A549 (cell line): ENCODE measurements around the gene ZNF431.

Source experiments
- CBX2 ChIP-seq: fragments of 200-600 bp; sonication (generic); IDR thresholded peaks from 2 replicates; pipeline ENCODE4 v1.6.1; 2016; ENCODE audit warnings: low read depth, mild to moderate bottlenecking, borderline replicate concordance
- CHD4 ChIP-seq: fragments of 200-600 bp; sonication (generic); IDR thresholded peaks from 2 replicates; pipeline ENCODE4 v1.6.1; 2016; ENCODE audit warnings: antibody characterized with exemption, mild to moderate bottlenecking, borderline replicate concordance
- POLR2A ChIP-seq: IDR thresholded peaks from 2 replicates; pipeline ENCODE4 v1.6.1; 2012; ENCODE audit warnings: mild to moderate bottlenecking, low read length
- RFX5 ChIP-seq: fragments of 450-650 bp; IDR thresholded peaks from 2 replicates; pipeline ENCODE4 v1.7.1; 2014; ENCODE audit warnings: antibody characterized with exemption, mild to moderate bottlenecking, moderate library complexity
- SMC3 ChIP-seq: fragments of >200 bp; sonication (Bioruptor Twin); formaldehyde crosslinking; IDR thresholded peaks from 3 replicates; pipeline ENCODE4 v1.6.1; 2018; ENCODE audit warnings: inconsistent platforms
- SREBF2 ChIP-seq: fragments of 450-650 bp; IDR thresholded peaks from 2 replicates; pipeline ENCODE4 v1.6.1; 2014; ENCODE audit warnings: mild to moderate bottlenecking, moderate library complexity
- TF ChIP-seq, protein P1 (sequence below): fragments of 200-600 bp; sonication (generic); IDR thresholded peaks from 2 replicates; pipeline ENCODE4 v1.6.1; 2016; ENCODE audit warnings: antibody characterized with exemption, mild to moderate bottlenecking, moderate library complexity
- TF ChIP-seq, protein P2 (sequence below): fragments of >200 bp; sonication (Bioruptor Twin); formaldehyde crosslinking; IDR thresholded peaks from 3 replicates; pipeline ENCODE4 v1.5.1; 2016
- TF ChIP-seq, protein P3 (sequence below): IDR thresholded peaks from 2 replicates; pipeline ENCODE4 v1.6.1; 2012
- TF ChIP-seq, protein P4 (sequence below): fragments of >200 bp; sonication (Bioruptor Twin); formaldehyde crosslinking; IDR thresholded peaks from 3 replicates; pipeline ENCODE4 v1.6.1; 2016

DNA sequence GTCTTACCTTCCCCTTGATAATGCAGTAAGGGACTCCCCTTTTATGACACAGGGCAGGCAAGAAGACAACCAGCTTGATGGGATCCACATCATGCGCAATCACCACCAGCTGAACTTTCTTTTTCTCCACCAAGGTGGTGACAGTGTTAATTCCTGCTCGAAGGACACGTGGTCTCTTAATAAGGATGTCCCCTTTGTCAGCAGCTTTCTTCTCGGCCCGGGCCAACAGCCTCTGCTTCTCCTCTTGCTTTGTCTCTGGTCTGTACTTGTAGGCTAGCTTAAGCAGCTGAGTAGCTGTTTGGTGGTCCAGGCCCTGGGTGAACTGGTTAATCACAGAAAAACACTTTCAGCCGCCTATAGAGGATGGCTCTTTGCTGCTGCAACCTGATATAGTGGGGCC is 8.0 kb downstream of the ZNF431 start:
- no peak for TF ChIP-seq CHD4
- TF ChIP-seq SMC3, result no peak
- TF ChIP-seq POLR2A, result no peak
- TF ChIP-seq, protein P1, sequence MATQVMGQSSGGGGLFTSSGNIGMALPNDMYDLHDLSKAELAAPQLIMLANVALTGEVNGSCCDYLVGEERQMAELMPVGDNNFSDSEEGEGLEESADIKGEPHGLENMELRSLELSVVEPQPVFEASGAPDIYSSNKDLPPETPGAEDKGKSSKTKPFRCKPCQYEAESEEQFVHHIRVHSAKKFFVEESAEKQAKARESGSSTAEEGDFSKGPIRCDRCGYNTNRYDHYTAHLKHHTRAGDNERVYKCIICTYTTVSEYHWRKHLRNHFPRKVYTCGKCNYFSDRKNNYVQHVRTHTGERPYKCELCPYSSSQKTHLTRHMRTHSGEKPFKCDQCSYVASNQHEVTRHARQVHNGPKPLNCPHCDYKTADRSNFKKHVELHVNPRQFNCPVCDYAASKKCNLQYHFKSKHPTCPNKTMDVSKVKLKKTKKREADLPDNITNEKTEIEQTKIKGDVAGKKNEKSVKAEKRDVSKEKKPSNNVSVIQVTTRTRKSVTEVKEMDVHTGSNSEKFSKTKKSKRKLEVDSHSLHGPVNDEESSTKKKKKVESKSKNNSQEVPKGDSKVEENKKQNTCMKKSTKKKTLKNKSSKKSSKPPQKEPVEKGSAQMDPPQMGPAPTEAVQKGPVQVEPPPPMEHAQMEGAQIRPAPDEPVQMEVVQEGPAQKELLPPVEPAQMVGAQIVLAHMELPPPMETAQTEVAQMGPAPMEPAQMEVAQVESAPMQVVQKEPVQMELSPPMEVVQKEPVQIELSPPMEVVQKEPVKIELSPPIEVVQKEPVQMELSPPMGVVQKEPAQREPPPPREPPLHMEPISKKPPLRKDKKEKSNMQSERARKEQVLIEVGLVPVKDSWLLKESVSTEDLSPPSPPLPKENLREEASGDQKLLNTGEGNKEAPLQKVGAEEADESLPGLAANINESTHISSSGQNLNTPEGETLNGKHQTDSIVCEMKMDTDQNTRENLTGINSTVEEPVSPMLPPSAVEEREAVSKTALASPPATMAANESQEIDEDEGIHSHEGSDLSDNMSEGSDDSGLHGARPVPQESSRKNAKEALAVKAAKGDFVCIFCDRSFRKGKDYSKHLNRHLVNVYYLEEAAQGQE, result no peak
- TF ChIP-seq, protein P2, sequence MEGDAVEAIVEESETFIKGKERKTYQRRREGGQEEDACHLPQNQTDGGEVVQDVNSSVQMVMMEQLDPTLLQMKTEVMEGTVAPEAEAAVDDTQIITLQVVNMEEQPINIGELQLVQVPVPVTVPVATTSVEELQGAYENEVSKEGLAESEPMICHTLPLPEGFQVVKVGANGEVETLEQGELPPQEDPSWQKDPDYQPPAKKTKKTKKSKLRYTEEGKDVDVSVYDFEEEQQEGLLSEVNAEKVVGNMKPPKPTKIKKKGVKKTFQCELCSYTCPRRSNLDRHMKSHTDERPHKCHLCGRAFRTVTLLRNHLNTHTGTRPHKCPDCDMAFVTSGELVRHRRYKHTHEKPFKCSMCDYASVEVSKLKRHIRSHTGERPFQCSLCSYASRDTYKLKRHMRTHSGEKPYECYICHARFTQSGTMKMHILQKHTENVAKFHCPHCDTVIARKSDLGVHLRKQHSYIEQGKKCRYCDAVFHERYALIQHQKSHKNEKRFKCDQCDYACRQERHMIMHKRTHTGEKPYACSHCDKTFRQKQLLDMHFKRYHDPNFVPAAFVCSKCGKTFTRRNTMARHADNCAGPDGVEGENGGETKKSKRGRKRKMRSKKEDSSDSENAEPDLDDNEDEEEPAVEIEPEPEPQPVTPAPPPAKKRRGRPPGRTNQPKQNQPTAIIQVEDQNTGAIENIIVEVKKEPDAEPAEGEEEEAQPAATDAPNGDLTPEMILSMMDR, result no peak
- TF ChIP-seq, protein P3, sequence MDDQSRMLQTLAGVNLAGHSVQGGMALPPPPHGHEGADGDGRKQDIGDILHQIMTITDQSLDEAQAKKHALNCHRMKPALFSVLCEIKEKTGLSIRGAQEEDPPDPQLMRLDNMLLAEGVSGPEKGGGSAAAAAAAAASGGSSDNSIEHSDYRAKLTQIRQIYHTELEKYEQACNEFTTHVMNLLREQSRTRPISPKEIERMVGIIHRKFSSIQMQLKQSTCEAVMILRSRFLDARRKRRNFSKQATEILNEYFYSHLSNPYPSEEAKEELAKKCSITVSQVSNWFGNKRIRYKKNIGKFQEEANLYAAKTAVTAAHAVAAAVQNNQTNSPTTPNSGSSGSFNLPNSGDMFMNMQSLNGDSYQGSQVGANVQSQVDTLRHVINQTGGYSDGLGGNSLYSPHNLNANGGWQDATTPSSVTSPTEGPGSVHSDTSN, result no peak
- TF ChIP-seq RFX5, result no peak
- no peak for TF ChIP-seq CBX2
- TF ChIP-seq, protein P4, sequence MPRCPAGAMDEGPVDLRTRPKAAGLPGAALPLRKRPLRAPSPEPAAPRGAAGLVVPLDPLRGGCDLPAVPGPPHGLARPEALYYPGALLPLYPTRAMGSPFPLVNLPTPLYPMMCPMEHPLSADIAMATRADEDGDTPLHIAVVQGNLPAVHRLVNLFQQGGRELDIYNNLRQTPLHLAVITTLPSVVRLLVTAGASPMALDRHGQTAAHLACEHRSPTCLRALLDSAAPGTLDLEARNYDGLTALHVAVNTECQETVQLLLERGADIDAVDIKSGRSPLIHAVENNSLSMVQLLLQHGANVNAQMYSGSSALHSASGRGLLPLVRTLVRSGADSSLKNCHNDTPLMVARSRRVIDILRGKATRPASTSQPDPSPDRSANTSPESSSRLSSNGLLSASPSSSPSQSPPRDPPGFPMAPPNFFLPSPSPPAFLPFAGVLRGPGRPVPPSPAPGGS, result no peak
- no peak for TF ChIP-seq SREBF2
